Activated T-cell treated with anti-CD3 and anti-CD28 coated beads, Interleukin-2, amount 50 U/mL, for 72 hours (primary cell): Measurements from ENCODE around the gene GABBR2. TPM values are rescaled to one million over a fixed set of nuclear protein-coding genes. Genes with fewer than 3 reads are reported as not detected.

Experiments used
- ATAC-seq, 2 donors: fragments of 150-1000 bp; cut with Tn5 transposase; replicated peaks in 1 of 2; 2 replicates each; pipeline ENCODE4 v1.10.0; 2021; ENCODE audit warnings: moderate library complexity in 2 of 2, mild to moderate bottlenecking in 1 of 2
- DNase-seq, 2 donors: peaks; one replicate each; pipeline ENCODE4 v3.0.0; 2021 to 2022; ENCODE audit warnings: mixed read lengths in 1 of 2
- H3K27ac Mint-ChIP-seq: one replicate; pipeline ENCODE4 v1.8.0; 2022; ENCODE audit warnings: mild to moderate bottlenecking, moderate library complexity, mixed read lengths
- H3K27me3 Mint-ChIP-seq: one replicate; pipeline ENCODE4 v1.8.0; 2022; ENCODE audit warnings: low read depth, mixed read lengths
- H3K36me3 Mint-ChIP-seq, 2 donors: one replicate each; pipeline ENCODE4 v1.8.0; 2022; ENCODE audit warnings: mixed read lengths in 2 of 2, mild to moderate bottlenecking in 1 of 2; ENCODE audit not compliant: insufficient read depth in 2 of 2
- H3K4me1 Mint-ChIP-seq: one replicate; pipeline ENCODE4 v1.8.0; 2022; ENCODE audit warnings: low read depth, mixed read lengths
- H3K4me3 Mint-ChIP-seq, 2 donors: one replicate each; pipeline ENCODE4 v1.8.0; 2022; ENCODE audit warnings: mild to moderate bottlenecking in 2 of 2, mixed read lengths in 2 of 2, moderate library complexity in 2 of 2
- H3K9me3 Mint-ChIP-seq, 2 donors: one replicate each; pipeline ENCODE4 v1.8.0; 2022; ENCODE audit warnings: mixed read lengths in 2 of 2
- total RNA-seq, 2 donors: library from RNA; stranded (reverse); gene quantifications; one replicate each; pipeline ENCODE4 v1.2.3, GENCODE V29; 2022

The GABBR2 gene
- total RNA-seq, 2 donors from 2014 or later, result not detected

GRCh38 chr9:98409719-98410118 lies 299.0 kb downstream of the GABBR2 start:
- Mint-ChIP-seq H3K27ac (no peak overlapping the region), H3K36me3 (no peaks in the 10 kb centered on the region), H3K27me3 (peaks cover 21% of the 10 kb centered on the region), H3K4me3 (no peak overlapping the region), H3K4me1 (peaks cover 11% of the 10 kb centered on the region), H3K9me3 (no peaks in the 10 kb centered on the region)
- ATAC-seq (no peak), DNase-seq (no peak)

GRCh38 chr9:98406469-98406868 lies 302.3 kb downstream of the GABBR2 start:
- ATAC-seq (no peak), DNase-seq (no peak)
- Mint-ChIP-seq H3K4me3 (no peak overlapping the region), H3K4me1 (peaks cover 11% of the 10 kb centered on the region), H3K27me3 (peaks cover 21% of the 10 kb centered on the region), H3K9me3 (no peaks in the 10 kb centered on the region), H3K36me3 (no peaks in the 10 kb centered on the region), H3K27ac (no peak overlapping the region)

DNA sequence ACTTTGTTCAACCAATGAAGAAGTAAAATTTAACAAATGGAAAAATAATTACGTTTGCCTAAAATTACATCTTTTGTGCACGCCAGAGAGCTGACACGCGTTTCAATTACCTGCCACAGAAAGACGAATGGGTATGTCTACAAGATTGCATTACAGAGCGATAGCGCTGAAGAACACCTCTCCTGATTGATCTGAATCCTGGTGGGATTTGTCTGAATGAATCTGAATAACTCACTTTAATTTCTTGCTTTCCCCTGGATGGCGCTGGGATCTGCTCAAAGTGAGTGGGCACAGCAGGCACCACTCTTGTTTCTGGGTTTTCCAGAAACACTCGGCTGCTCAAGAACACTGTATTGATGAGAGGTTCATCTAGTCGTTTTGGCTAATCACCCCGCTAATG lies 304.5 kb downstream of the GABBR2 start:
- Mint-ChIP-seq H3K4me1 (no peaks in the 10 kb centered on the region), H3K27ac (no peak overlapping the region), H3K4me3 (no peak overlapping the region), H3K27me3 (peaks cover 9% of the 10 kb centered on the region), H3K9me3 (no peaks in the 10 kb centered on the region), H3K36me3 (no peaks in the 10 kb centered on the region)
- ATAC-seq (no peak), DNase-seq (no peak)

DNA sequence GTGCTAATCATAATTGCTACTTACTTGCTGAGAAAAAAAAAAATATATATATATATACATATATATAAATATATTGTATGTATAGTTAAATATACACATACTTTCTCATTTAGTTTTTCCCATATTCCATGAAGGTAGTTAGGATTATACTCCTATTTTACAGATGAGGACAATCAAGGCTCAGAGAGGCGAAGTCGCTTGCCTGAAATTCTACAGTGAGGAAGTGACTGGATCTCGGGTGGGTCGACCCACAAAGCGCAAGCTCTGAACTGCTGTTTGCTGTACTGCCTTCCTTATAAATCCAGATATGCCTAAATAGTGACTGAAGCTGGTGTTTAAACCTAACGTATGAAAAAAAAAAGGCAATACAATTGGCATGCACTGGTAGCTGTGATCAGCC lies 305.0 kb downstream of the GABBR2 start:
- Mint-ChIP-seq H3K4me3 (no peak overlapping the region), H3K4me1 (no peaks in the 10 kb centered on the region), H3K27me3 (peaks cover 6% of the 10 kb centered on the region), H3K27ac (no peak overlapping the region), H3K36me3 (no peaks in the 10 kb centered on the region), H3K9me3 (no peaks in the 10 kb centered on the region)
- DNase-seq (no peak), ATAC-seq (no peak)

GRCh38 chr9:98402019-98402840 lies 306.5 kb downstream of the GABBR2 start:
- ATAC-seq (no peak), DNase-seq (no peak)
- Mint-ChIP-seq H3K27ac (no peak overlapping the region), H3K27me3 (peaks cover 14% of the 10 kb centered on the region), H3K4me1 (no peaks in the 10 kb centered on the region), H3K9me3 (no peaks in the 10 kb centered on the region), H3K4me3 (no peak overlapping the region), H3K36me3 (no peaks in the 10 kb centered on the region)

- Mint-ChIP-seq H3K4me1 (no peaks in the 10 kb centered on the region), H3K9me3 (no peaks in the 10 kb centered on the region), H3K36me3 (no peaks in the 10 kb centered on the region), H3K27me3 (peaks cover 14% of the 10 kb centered on the region), H3K27ac (no peak overlapping the region), H3K4me3 (no peak overlapping the region)
- ATAC-seq, result no peak
- DNase-seq, result no peak
Measured at GRCh38 chr9:98401140-98402018, 307.4 kb downstream of the GABBR2 start.

GRCh38 chr9:98399950-98400683 lies 308.6 kb downstream of the GABBR2 start:
- Mint-ChIP-seq H3K36me3 (no peaks in the 10 kb centered on the region), H3K27ac (no peak overlapping the region), H3K27me3 (peaks cover 19% of the 10 kb centered on the region), H3K9me3 (no peaks in the 10 kb centered on the region), H3K4me1 (no peaks in the 10 kb centered on the region), H3K4me3 (no peak overlapping the region)
- no peak for ATAC-seq
- DNase-seq, result no peak

GRCh38 chr9:98396656-98397055 lies 312.1 kb downstream of the GABBR2 start:
- no peaks in the 10 kb centered on the region for H3K4me1 Mint-ChIP-seq
- DNase-seq (no peak), ATAC-seq (no peak)
- H3K27me3 Mint-ChIP-seq, result peaks cover 24% of the 10 kb centered on the region
- H3K36me3 Mint-ChIP-seq, result peaks cover 0 to 2% of the 10 kb centered on the region in 2 donors
- H3K9me3 Mint-ChIP-seq, result peaks cover 2 to 6% of the 10 kb centered on the region in 2 donors
- no peak overlapping the region for H3K27ac Mint-ChIP-seq
- no peak overlapping the region for H3K4me3 Mint-ChIP-seq

- Mint-ChIP-seq H3K27ac (no peak overlapping the region), H3K4me1 (no peaks in the 10 kb centered on the region), H3K27me3 (peaks cover 24% of the 10 kb centered on the region), H3K36me3 (peaks cover 0 to 2% of the 10 kb centered on the region in 2 donors), H3K4me3 (no peak overlapping the region), H3K9me3 (peaks cover 2 to 6% of the 10 kb centered on the region in 2 donors)
- DNase-seq (no peak), ATAC-seq (no peak)
Measured at GRCh38 chr9:98396236-98396635, 312.5 kb downstream of the GABBR2 start.

- Mint-ChIP-seq H3K36me3 (peaks cover 0 to 2% of the 10 kb centered on the region in 2 donors), H3K27ac (no peak overlapping the region), H3K27me3 (peaks cover 10% of the 10 kb centered on the region), H3K4me1 (no peaks in the 10 kb centered on the region), H3K4me3 (no peak overlapping the region), H3K9me3 (peaks cover 2 to 6% of the 10 kb centered on the region in 2 donors)
- DNase-seq (no peak), ATAC-seq (peak in 1 of 2 donors; percentile 27)
Measured at GRCh38 chr9:98391867-98392266, 316.9 kb downstream of the GABBR2 start.

- Mint-ChIP-seq H3K4me1 (no peaks in the 10 kb centered on the region), H3K4me3 (no peak overlapping the region), H3K36me3 (peaks cover 0 to 2% of the 10 kb centered on the region in 2 donors), H3K27ac (no peak overlapping the region), H3K9me3 (peaks cover 2 to 6% of the 10 kb centered on the region in 2 donors), H3K27me3 (peaks cover 10% of the 10 kb centered on the region)
- ATAC-seq (no peak), DNase-seq (no peak)
Measured at GRCh38 chr9:98391406-98391805, 317.3 kb downstream of the GABBR2 start.

GRCh38 chr9:98385751-98386150 lies 323.0 kb downstream of the GABBR2 start:
- no peak overlapping the region for H3K27ac Mint-ChIP-seq
- no peaks in the 10 kb centered on the region for H3K4me1 Mint-ChIP-seq
- no peak overlapping the region for H3K4me3 Mint-ChIP-seq
- no peaks in the 10 kb centered on the region for H3K27me3 Mint-ChIP-seq
- H3K36me3 Mint-ChIP-seq, result no peaks in the 10 kb centered on the region
- DNase-seq (no peak), ATAC-seq (no peak)
- H3K9me3 Mint-ChIP-seq, result no peaks in the 10 kb centered on the region

GRCh38 chr9:98383758-98384157 lies 325.0 kb downstream of the GABBR2 start:
- ATAC-seq (no peak), DNase-seq (no peak)
- Mint-ChIP-seq H3K4me3 (no peak overlapping the region), H3K9me3 (no peaks in the 10 kb centered on the region), H3K36me3 (no peaks in the 10 kb centered on the region), H3K4me1 (no peaks in the 10 kb centered on the region), H3K27me3 (no peaks in the 10 kb centered on the region), H3K27ac (no peak overlapping the region)
